Breast epithelium (tissue), 3 donors: ENCODE data around the gene VPS9D1.

Experiments
- POLR2A ChIP-seq: fragments of 450-650 bp; IDR thresholded peaks from one replicate; pipeline ENCODE4 v1.6.1; 2016; ENCODE audit warnings: antibody characterized with exemption, mild to moderate bottlenecking, moderate library complexity
- POLR2AphosphoS5 ChIP-seq, 3 donors: sonication (generic); formaldehyde crosslinking; IDR thresholded peaks; one replicate each; pipeline ENCODE4 v1.6.1; 2017; ENCODE audit warnings: antibody characterized with exemption in 3 of 3

- TF ChIP-seq POLR2A (no peak), POLR2AphosphoS5 (IDR thresholded peaks at IDR 0.05) (no peak)
These were observed 10.8 kb downstream of the VPS9D1 start for GRCh38 chr16:89709716-89710432.
